ENCODE measurements around the gene WDR35.
A peak's percentile ranks its signal among the peaks of the same experiment; 100 is the strongest.

WDR35 gene

GRCh38 chr2:19865151-19865550, 124.8 kb downstream of the WDR35 start:
- DNase-seq, result no peak

GRCh38 chr2:19864381-19864780, 125.5 kb downstream of the WDR35 start:
- DNase-seq, result no peak

DNA sequence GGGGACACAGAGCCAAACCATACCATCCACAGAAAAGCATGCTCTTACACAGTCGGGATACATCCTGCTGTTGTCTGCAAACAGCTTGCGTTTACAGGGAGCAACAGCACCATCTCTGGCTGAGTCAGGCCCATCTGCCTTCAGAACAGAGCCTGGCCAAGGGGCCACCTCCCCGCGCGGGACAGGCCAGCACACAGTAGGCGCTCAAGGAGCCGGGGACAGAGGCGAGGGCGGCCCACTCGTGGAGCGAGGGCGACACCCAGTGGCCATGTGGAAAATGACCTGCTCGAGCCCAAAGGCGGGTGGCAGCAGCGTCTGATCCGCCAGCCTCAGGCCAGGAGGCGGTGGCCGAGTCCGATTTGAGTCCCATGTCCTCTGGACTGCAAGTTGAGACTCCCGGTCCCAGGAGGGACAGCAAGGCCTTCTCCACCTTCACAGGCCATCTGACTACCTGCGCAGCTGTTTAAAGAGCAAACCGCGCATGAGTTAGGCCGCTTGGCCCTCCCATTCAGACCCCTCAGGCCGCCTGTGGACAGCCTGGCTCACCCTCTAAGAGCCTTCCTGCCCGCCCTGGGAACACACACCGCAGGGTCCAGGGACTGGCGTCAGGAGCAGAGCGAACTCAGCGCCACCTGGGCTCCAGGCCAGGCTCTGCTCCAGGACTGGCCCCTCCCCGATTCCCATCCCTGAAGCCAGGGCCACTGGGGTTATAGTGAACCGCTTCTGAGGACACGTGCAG, 126.4 kb downstream of the WDR35 start:
- DNase-seq, result peak; percentile 51

DNA sequence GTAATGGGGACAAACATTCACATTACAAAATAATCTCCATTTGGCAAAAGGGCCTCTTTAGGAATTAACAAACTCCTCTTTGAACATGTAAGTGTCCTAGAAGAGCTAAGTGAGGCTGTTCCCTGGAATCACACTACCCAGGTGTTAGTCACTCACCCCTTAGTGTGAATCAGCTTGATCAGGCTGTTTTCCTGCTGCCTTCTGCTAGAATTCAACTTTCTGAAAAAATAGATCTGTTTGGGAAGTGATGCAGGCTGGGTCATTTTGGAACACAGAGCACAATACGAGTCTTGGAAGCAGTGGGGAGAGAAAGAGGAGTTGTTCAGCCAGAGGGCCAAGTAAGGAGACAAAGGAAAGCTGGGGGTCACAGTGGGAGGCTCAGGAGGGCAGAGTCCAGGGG, 128.1 kb downstream of the WDR35 start:
- no peak for DNase-seq
